ENCODE results near the gene DIAPH1. TPM values are rescaled to one million over a fixed set of nuclear protein-coding genes. Genes with fewer than 3 reads are reported as not detected.

Gene DIAPH1
- total RNA-seq, 1 experiment from 2014 or later, result 117 TPM

GRCh38 chr5:141465351-141465750 is 153.4 kb downstream of the DIAPH1 start:
- H3K4me2 ChIP-seq (ENCODE audit: insufficient read depth, insufficient read length, low read length), result no peak overlapping the region
- no peaks in the 10 kb centered on the region for H3K9me3 Mint-ChIP-seq
- no CpG with 5 or more reads among the region's 3 CpGs for WGBS (ENCODE audit: extremely low coverage, insufficient read length, low lambda C conversion rate)

More at GRCh38 chr5:141465351-141465750, 153.4 kb downstream of the DIAPH1 start:
- no peak overlapping the region for H3K23ac ChIP-seq (ENCODE audit: insufficient read length, low read depth, low read length)
- TF ChIP-seq, protein P1, sequence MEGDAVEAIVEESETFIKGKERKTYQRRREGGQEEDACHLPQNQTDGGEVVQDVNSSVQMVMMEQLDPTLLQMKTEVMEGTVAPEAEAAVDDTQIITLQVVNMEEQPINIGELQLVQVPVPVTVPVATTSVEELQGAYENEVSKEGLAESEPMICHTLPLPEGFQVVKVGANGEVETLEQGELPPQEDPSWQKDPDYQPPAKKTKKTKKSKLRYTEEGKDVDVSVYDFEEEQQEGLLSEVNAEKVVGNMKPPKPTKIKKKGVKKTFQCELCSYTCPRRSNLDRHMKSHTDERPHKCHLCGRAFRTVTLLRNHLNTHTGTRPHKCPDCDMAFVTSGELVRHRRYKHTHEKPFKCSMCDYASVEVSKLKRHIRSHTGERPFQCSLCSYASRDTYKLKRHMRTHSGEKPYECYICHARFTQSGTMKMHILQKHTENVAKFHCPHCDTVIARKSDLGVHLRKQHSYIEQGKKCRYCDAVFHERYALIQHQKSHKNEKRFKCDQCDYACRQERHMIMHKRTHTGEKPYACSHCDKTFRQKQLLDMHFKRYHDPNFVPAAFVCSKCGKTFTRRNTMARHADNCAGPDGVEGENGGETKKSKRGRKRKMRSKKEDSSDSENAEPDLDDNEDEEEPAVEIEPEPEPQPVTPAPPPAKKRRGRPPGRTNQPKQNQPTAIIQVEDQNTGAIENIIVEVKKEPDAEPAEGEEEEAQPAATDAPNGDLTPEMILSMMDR (conservative IDR thresholded peaks at IDR 0.05), result no peak
- no peak overlapping the region for H4K8ac ChIP-seq (replicated peaks; ENCODE audit: insufficient read length, low read depth, low read length)
- H4K5ac ChIP-seq (ENCODE audit: insufficient read length, low read depth, low read length), result no peak overlapping the region
- no peaks in the 10 kb centered on the region for H3K79me1 ChIP-seq (ENCODE audit: insufficient read depth, low read depth, low read length, poor library complexity, severe bottlenecking)
- Mint-ChIP-seq H3K4me1 (no peaks in the 10 kb centered on the region), H3K4me3 (no peak overlapping the region), H3K27ac (no peak overlapping the region), H3K27me3 (ENCODE audit: low read depth) (no peaks in the 10 kb centered on the region), H3K36me3 (ENCODE audit: insufficient read depth in 1 of 3, low read depth in 3 of 3) (no peaks in the 10 kb centered on the region)
- no peak overlapping the region for H3K4ac ChIP-seq (ENCODE audit: low read depth, low read length)
- H2BK120ac ChIP-seq (ENCODE audit: low read depth, low read length, poor library complexity, severe bottlenecking), result no peak overlapping the region
- H3K27ac ChIP-seq (ENCODE audit: insufficient read length, low read depth, low read length), result no peak overlapping the region
- no peaks in the 10 kb centered on the region for H4K20me1 ChIP-seq (ENCODE audit: control insufficient read depth, insufficient read depth, insufficient read length)
- H3K14ac ChIP-seq (ENCODE audit: insufficient read depth, low read length), result no peak overlapping the region
- DNase-seq, result no peak
- H3K9me3 ChIP-seq (ENCODE audit: control insufficient read depth, low read depth, low read length), result no peaks in the 10 kb centered on the region
- H2BK20ac ChIP-seq (ENCODE audit: low read depth, low read length, poor library complexity, severe bottlenecking), result no peak overlapping the region
- H3K27me3 ChIP-seq (ENCODE audit: insufficient read depth, low read length), result no peaks in the 10 kb centered on the region
- H3K9ac ChIP-seq (ENCODE audit: extremely low read depth, insufficient read length, low read length), result no peak overlapping the region
- H2BK5ac ChIP-seq (ENCODE audit: insufficient read length, low read length), result no peak overlapping the region
- no peak overlapping the region for H2BK12ac ChIP-seq (ENCODE audit: insufficient read length, low read depth, low read length)
- no peak overlapping the region for H2AFZ ChIP-seq (ENCODE audit: low read length)
- no peaks in the 10 kb centered on the region for H3K4me1 ChIP-seq (ENCODE audit: insufficient read depth, low read length)
- no peak overlapping the region for H4K91ac ChIP-seq (ENCODE audit: insufficient read length, low read depth, low read length)
- no peak overlapping the region for H3K56ac ChIP-seq (ENCODE audit: insufficient read length, low read depth, low read length)
- no peaks in the 10 kb centered on the region for H3K23me2 ChIP-seq (ENCODE audit: insufficient read length, low read depth, low read length, poor library complexity, severe bottlenecking)
- no peak overlapping the region for H2AK5ac ChIP-seq (ENCODE audit: insufficient read length, low read length)
- H3K18ac ChIP-seq (ENCODE audit: insufficient read length, low read depth, low read length), result no peak overlapping the region
- no peak overlapping the region for H3T11ph ChIP-seq (ENCODE audit: low read length)
- no peak overlapping the region for H2BK15ac ChIP-seq (ENCODE audit: low read depth, low read length)
- H3K79me2 ChIP-seq (ENCODE audit: insufficient read depth, low read length), result no peaks in the 10 kb centered on the region

Other genes with a start within 250 kb of the DIAPH1 start
- gene PCDHGB3, start 248.8 kb downstream of the DIAPH1 start, total RNA-seq (2021), result 1.6 and 1.7 TPM in 2 replicates
- 1.5 and 1.7 TPM in 2 replicates for gene PCDHGA6, start 245.1 kb downstream of the DIAPH1 start, total RNA-seq (2021)
- gene PCDHGA7, start 236.3 kb downstream of the DIAPH1 start, total RNA-seq (2021), result 0.83 and 0.88 TPM in 2 replicates
- gene PCDHGB4, start 231.3 kb downstream of the DIAPH1 start, total RNA-seq (2021), result 3.8 and 4.2 TPM in 2 replicates
- gene PCDHGA8, start 226.4 kb downstream of the DIAPH1 start, total RNA-seq (2021), result 0.90 and 1.0 TPM in 2 replicates
- gene PCDHGB5, start 221.1 kb downstream of the DIAPH1 start, total RNA-seq (2021), result 3.6 and 3.8 TPM in 2 replicates
- 0.83 and 1.3 TPM in 2 replicates for gene PCDHGA9, start 216.2 kb downstream of the DIAPH1 start, total RNA-seq (2021)
- 5.5 and 6.0 TPM in 2 replicates for gene PCDHGB6, start 211.0 kb downstream of the DIAPH1 start, total RNA-seq (2021)
- gene PCDHGA10, start 206.0 kb downstream of the DIAPH1 start, total RNA-seq (2021), result 12.5 and 15.1 TPM in 2 replicates
- 6.8 and 7.7 TPM in 2 replicates for gene PCDHGB7, start 201.3 kb downstream of the DIAPH1 start, total RNA-seq (2021)
- gene PCDHGA11, start 197.9 kb downstream of the DIAPH1 start, total RNA-seq (2021), result 2.6 and 2.7 TPM in 2 replicates
- 1.3 and 1.4 TPM in 2 replicates for gene PCDHGA12, start 188.5 kb downstream of the DIAPH1 start, total RNA-seq (2021)
- gene PCDHGC3, start 143.0 kb downstream of the DIAPH1 start, total RNA-seq (2021), result 19.8 and 22.6 TPM in 2 replicates
- gene PCDHGC4, start 134.0 kb downstream of the DIAPH1 start, total RNA-seq (2021), result 4.0 and 4.3 TPM in 2 replicates
- gene PCDHGC5, start 129.9 kb downstream of the DIAPH1 start, total RNA-seq (2021), result 0.57 and 0.66 TPM in 2 replicates
- gene HDAC3, start 17.8 kb upstream of the DIAPH1 start, total RNA-seq (2021), result 98.3 and 98.5 TPM in 2 replicates
- gene RELL2, start 18.0 kb upstream of the DIAPH1 start, total RNA-seq (2021), result 9.8 and 11.1 TPM in 2 replicates
- 23.1 and 23.4 TPM in 2 replicates for gene FCHSD1, start 32.4 kb upstream of the DIAPH1 start, total RNA-seq (2021)
- 27.3 and 27.6 TPM in 2 replicates for gene ARAP3, start 63.2 kb upstream of the DIAPH1 start, total RNA-seq (2021)

Data from H9 (cell line).